HG03442 (cell line): ENCODE results near the gene SYNJ2.
"Not testable (repeated sequence)": the region's sequence is repeated elsewhere in the genome, so short reads cannot be mapped to it uniquely, and the experiment has no call there.

Source experiments
- ATAC-seq: cut with Tn5 transposase; IDR thresholded peaks from one replicate; pipeline ENCODE4 v1.9.1; 2021; ENCODE audit warnings: mild to moderate bottlenecking, moderate library complexity; ENCODE audit not compliant: unreplicated experiment

Gene SYNJ2

GRCh38 chr6:157956171-157956730 lies 25.4 kb upstream of the SYNJ2 start:
- ATAC-seq: no peak

GRCh38 chr6:157959451-157960227 lies 22.0 kb upstream of the SYNJ2 start:
- no peak for ATAC-seq

- ATAC-seq: no peak
These were observed 20.4 kb upstream of the SYNJ2 start for GRCh38 chr6:157961153-157961831.

GRCh38 chr6:157961832-157962575 lies 19.7 kb upstream of the SYNJ2 start:
- no peak for ATAC-seq

GRCh38 chr6:157962601-157963302 lies 18.9 kb upstream of the SYNJ2 start:
- no peak for ATAC-seq

GRCh38 chr6:157964100-157964499 lies 17.6 kb upstream of the SYNJ2 start:
- no peak for ATAC-seq

GRCh38 chr6:157965387-157965786 lies 16.3 kb upstream of the SYNJ2 start:
- no peak for ATAC-seq

GRCh38 chr6:157966589-157966977 lies 15.1 kb upstream of the SYNJ2 start:
- ATAC-seq: no peak

GRCh38 chr6:157967020-157967419 lies 14.6 kb upstream of the SYNJ2 start:
- ATAC-seq: no peak

GRCh38 chr6:157967486-157967885 lies 14.2 kb upstream of the SYNJ2 start:
- ATAC-seq: no peak

- ATAC-seq: not testable (repeated sequence)
These were observed 9.5 kb upstream of the SYNJ2 start for GRCh38 chr6:157972177-157972576.

GRCh38 chr6:157974341-157974894 lies 7.2 kb upstream of the SYNJ2 start:
- ATAC-seq: no peak

GRCh38 chr6:157974967-157975366 lies 6.7 kb upstream of the SYNJ2 start:
- ATAC-seq: no peak

- no peak for ATAC-seq
These were observed 6.2 kb upstream of the SYNJ2 start for GRCh38 chr6:157975456-157975855.

- ATAC-seq: no peak
These were observed 5.1 kb upstream of the SYNJ2 start for GRCh38 chr6:157976345-157977175.

- no peak for ATAC-seq
These were observed 4.4 kb upstream of the SYNJ2 start for GRCh38 chr6:157977176-157977804.

- ATAC-seq: no peak
These were observed 3.5 kb upstream of the SYNJ2 start for GRCh38 chr6:157978021-157978783.
